Eye (tissue), 1 donor: ENCODE measurements around the gene FHAD1.
"Not testable (repeated sequence)": the region's sequence is repeated elsewhere in the genome, so short reads cannot be mapped to it uniquely, and the experiment has no call there.

ENCODE experiments used
- DNase-seq: peaks from one replicate; pipeline ENCODE4 v3.0.0-alpha.2; 2015

FHAD1 gene

DNA sequence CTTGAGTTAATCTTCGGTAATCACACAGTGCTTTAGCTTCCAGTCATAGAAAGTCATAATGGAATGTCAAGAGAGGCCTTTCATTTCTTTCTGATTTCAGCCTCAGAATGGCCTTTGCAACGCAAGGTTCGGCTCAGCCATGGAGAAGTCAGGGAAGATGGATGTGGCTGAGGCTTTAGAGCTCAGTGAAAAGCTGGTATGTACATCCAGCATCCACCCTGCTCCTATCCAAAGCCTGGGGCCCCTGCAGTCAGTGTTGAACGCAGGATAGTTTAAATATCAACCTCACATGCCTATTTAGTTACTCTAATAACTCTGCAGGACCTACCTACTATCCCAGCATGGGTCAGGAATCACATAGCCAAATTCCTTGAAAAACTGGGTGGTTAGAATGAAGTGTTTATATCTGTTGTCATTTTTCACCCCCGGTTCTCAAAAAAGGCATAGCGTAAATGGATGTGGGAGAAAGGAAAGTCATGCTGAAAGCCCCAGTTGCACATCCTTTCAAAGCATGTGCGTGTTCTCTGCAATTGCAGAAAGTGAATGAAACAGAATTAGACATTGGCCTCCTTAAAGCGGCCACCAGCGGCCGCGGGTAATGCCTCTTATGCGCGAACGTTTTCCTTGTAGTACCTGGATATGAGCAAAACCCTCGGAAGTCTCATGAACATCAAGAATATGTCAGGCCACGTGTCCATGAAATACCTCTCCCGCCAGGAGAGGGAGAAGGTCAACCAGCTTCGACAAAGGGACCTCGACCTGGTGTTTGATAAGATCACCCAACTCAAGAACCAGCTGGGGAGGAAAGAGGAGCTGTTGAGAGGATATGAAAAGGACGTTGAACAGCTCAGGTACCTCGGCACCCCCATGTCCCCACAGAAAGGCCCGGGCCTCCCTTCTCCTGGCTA, 133.8 kb downstream of the FHAD1 start:
- no peak for DNase-seq

DNA sequence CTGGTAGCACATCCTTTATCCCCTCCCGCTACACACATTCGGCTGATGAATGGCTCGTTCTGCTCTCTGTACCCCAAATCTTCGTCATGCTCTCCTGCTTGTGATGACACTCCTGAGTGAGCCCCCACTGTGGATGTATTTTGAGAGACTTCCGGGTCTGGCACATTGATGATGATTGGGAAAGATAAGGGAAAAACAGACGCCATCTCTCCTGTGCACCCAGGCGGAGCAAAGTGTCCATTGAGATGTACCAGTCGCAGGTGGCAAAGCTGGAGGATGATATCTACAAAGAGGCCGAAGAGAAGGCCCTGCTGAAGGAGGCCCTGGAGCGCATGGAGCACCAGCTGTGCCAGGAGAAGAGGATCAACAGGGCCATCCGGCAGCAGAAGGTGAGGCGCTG, 134.8 kb downstream of the FHAD1 start:
- DNase-seq = no peak

DNA sequence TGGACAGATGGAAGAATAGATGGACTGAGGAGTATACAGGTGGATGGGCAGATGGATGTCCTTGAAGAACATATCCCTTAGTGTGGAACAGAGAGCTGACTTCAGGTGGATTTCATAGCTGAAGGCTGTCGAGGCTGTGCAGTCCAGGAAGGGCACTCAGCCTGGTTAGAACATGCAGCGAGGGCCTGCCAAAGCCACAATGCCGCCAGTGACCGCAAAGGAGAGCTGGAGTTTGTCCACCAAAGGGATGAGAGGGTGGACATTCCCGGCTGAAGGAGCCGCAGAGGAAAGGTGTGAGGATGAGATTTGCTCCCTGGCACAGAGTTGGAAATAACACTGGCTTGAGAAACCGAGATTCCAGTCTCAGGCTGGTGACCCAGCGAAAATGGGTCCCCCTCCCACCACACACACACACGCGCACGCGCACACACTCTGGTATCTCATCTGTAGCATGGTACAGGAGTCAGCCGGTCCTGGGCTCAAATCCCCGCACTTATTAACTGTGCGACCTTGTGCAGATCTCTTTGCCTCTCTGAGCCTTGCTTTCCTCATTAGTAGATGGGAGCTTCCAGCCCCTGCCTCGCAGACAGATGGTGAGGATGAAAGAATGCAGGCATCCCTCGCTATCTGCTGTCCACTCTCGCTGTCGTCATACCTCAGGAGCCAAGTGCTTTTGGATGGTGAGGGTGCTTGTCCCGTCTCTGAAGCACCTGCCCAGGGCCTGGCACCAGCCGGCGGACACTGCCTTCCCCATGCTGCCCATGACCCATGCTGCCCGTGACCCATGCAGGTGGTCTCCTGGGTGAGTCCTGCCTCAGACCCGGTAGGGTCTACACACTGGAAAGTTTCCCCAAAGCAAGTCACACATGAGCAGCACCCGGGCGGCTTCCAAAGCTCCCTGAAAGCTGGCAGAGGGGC, 135.8 kb downstream of the FHAD1 start:
- DNase-seq = no peak

DNA sequence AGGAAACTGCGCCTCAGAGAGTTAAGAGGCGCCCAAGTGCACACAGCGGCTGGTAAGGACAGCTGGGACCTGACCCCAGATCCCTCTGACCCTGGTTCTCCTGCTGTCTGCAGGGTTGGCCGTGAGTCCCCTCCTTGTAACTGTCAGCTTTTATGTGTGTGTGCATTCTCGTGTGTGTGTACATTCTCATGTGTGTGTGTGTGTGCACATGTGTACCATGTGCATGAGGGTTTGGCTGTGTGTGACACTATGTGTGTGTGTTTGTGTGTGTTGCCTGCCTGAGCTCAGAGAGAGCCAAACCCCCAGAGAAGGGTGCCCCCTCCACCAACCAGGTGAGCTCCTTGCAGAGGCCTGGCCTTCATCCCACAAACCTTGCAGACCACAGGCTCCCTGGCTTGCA, 136.8 kb downstream of the FHAD1 start:
- no peak for DNase-seq

DNA sequence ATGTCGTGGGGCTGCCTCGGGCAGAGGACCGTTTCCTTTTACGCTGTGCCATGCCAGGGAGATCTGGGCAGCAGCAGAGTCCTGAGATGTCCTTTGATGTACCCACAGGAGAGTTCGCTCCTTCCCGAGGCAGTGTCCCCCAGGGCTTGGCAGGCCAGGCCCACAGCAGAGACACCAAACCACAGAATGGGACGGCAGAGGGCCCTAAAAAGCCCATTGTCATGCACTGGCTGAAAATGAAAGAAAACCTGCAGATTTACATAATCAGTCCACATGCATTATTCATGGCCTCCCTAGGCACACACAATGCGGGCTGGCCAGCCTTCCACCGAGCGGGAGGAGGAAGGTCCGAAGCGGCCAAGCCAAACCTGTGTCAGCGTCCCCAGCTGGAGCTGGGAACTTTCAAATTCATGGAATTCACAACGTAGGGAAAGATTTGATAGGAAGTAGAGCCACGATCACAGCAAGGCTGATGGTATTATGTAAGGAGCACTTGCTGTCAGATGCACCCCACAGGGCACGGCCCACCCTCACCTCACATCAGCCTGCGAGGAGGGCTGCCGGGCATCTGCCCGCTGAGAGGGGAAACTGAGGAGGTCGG, 137.4 kb downstream of the FHAD1 start:
- DNase-seq = peak; percentile 62

DNA sequence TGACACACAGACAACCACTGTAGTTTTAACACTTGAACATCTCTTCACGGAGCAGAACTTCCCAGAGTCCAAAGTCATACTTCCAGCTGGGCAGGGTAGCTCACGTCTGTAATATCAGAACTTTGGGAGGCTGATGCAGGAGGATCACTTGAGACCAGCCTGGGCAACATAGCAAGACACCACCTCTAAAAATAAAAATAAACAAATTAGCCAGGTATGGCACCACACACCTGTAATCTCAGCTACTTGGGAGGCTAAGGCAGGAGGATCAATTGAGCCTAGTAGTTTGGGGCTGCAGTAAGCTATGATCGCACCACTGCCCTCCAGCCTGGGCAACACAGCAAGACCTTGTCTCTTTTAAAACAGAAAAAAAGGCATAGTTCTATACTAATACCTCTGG, 138.4 kb downstream of the FHAD1 start:
- no peak for DNase-seq

DNA sequence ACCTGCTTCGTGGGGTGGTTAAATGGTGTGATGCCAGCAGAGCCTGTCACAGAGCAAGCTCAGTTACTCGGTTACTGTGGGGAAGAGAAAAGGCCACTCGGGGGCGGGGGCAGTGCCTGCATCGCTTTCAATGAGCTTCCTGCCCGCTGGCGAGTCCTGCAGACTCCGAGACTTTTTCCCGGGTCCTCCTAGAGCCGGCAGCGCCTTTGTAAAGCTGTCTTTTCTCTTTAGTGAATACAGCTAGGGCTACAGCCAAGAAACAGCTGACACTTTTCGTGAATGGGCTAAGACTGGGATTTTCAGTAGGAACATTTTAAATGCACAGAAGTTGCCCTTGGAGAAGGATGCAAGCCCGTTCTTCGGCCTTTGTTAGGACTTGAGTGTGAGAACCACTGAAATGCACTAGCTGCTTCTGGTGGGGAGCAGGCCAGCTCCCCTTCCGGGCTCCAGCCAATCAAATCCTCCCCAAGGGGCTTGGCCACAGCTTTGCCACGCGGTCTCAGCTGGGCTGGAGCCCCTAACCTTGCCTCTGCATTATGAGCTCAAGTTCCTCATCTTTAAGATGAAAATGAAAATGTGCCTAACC, 139.2 kb downstream of the FHAD1 start:
- peak; percentile 66 for DNase-seq

DNA sequence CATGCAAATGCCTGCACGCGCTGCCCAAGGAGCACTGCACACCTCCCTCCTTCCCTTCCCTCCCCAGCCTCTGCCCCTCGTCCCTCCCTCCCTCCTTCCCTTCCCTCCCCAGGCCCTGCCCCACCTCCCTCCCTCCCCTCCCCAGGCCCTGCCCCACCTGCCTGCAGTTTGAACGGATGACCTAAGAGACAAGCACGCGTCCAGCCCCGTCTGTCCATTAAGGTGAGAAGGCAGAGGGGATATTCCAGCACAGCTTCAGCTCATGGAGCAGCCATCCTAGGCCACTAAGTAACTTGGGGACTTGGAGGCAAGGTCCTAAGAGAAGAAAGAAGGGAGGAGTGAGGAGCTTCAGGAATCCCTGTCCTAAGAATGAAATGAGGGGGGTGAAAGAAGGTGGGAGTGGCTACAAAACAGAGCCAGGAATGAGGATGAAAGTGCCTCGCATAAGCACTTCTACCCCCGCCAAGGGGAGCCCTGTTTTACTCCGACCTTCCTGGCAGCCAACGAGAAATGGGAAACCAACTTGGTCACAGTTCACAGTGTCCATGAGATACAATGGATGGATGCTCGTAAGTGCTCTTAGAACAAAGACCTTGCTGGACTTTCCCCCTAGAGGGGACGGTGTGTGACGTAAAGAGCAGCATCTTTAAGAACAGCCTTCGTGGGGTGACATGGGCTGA, 141.3 kb downstream of the FHAD1 start:
- DNase-seq = no peak

DNA sequence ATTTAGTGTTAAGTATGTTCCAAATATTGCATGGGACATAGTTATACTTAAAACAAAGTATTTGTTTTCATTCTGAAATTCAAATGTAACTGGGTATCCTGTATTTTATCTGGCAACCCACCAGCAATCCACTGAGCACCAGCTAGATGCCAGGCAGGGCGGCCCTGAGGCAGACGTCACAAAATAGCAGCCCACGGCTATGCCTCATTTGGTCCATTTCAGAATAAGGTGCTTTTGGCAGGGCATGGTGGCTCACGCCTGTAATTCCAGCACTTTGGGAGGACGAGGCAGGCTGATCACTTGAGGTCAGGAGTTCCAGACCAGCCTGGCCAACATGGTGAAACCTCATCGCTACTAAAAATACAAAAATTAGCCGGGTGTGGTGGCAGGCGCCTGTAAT, 142.8 kb downstream of the FHAD1 start:
- not testable (repeated sequence) for DNase-seq

DNA sequence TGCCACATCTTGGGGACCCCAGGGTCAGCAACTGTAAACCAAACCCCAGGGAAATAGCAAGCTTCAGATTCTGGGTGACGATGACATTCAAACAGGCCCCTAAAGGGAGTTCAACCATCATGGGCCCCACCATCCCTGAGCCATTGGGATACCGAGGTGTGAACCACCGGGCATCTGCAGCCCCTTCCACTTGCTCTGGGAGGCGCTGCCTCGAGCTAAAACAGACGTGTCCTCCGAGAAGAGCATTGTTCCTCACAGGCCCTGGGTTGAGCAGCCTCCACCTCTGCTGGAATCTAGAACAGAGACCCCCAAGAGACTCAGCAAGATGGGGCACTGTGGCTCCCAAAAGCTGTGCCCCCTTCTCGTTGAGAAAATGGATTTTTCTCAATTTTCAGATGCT, 143.6 kb downstream of the FHAD1 start:
- no peak for DNase-seq

DNA sequence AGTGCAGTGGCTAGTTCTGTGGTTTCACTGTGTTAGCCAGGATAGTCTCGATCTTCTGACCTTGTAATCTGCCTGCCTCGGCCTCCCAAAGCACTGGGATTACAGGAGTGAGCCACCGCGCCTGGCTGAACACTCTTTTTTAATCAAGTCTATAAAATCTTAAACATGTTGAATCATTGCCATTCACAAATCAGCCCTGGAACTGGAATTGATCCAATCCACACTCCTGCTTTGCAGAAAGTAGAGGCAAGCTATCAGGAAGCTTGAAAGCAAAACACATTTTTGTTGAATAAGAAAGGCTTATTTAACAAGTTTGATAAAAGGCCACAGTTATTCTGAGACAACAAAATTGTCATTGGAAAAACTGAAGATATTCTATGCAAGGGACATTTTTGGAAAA, 144.3 kb downstream of the FHAD1 start:
- DNase-seq = no peak

DNA sequence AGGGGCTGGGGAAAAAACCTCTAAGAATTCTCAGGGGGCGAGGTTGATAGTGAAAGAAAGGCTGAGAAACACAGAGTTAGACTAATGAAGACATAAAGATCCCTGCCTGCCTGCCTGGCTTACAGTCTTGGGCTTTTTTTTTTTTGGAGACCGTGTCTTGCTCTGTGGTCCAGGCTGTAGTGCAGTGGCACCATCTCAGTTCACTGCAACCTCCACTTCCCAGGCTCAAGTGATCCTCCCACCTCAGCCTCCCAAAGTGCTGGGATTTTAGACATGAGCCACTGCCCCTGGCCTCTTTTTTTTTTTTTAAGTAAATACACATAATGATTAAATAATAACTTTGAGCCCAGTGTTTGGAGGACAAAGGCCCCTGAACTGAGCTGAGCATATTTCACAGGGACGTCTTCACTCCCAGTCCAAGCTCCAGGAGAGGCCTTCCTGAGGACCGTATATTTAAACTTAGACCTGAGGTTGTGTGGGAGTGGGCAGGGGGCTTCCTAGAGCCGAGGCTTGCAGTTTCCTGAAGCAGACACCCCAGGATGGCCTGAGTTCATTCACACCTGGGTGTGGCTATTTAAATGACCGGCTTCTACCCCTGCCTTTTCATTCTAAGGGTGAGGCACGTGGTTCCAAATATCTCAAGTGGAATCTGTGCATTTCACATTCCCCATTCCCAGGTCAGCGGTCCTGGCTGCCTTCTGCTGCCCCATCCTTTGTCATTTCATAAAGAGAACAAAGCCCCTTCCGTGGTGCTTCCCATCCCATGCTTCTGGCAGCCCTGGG, 146.6 kb downstream of the FHAD1 start:
- no peak for DNase-seq

DNA sequence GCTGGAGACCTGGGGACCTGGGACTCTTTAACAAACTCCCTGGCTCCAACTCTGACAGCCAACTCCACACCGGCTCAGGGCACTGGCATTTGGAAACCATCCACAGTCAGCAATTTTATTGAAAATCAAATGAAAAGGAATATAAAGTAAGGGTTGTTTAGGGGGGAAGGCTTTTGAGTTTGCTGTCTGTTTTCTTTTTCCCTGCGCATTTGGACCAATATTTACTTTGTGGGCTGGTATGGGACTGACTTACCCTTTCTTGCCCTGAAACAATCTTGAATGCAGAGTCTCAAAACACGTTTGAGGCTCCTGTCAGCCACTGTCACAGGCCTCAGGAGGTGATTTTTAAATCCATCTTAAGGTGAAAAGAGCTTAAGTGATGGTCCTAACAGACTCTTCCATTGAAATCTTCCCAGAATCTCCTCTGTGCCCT, 147.3 kb downstream of the FHAD1 start:
- DNase-seq = no peak

DNA sequence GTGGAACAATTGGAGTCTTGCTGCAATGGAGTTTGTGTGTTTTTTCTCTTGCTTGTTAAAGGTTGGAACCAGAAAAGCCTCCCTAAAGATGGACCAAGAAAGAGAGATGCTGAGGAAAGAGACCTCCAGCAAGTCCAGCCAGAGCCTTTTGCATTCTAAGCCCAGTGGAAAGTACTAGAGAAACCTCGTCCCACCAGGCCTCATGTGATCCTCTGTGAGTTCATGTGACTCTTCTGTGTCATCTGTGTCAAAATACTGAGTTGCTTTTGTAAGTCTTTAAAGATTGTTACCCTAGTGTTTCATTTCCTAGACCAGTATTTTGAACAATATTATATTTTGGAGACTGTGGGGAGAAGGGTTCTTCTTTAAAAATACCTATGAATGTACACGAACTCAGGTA, 150.2 kb downstream of the FHAD1 start:
- DNase-seq = no peak

DNA sequence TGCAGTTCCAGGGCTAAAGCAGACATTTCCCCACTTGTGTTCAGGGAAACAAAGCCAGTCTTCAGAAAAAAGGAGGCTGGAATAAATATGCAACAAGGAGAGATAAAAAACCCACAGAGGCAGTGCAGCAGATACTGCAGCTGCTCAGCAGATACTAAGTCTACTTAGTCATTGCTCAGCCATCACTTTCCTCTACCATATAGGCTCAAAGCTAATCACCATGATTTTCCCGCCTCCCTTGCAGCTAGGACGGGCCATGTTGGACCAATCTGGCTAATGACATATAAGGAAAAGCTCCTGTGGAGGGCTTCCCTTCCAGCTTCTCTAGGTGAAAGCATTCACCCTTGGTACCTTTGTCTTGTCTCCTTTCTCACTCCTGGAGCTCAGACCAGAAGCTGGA, 152.7 kb downstream of the FHAD1 start:
- no peak for DNase-seq

DNA sequence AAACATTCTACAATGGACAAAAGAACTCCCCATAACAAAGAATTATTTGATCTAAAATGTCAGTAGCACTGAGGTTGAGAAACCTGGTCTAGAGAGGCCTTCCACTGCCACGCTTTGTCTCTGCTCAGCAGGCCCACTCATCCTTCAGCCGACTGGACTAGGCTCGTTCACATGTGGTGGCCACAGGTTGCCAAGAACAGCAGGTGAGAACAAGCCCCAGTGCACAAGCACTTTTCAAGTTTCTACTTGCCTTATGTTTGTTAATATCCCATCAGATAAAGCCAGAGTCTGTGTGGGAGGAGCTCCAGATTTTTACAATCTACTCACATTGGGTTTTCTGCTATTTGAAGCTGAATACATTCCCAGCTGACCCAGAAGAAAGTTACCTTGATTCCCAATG, 153.6 kb downstream of the FHAD1 start:
- DNase-seq = no peak

DNA sequence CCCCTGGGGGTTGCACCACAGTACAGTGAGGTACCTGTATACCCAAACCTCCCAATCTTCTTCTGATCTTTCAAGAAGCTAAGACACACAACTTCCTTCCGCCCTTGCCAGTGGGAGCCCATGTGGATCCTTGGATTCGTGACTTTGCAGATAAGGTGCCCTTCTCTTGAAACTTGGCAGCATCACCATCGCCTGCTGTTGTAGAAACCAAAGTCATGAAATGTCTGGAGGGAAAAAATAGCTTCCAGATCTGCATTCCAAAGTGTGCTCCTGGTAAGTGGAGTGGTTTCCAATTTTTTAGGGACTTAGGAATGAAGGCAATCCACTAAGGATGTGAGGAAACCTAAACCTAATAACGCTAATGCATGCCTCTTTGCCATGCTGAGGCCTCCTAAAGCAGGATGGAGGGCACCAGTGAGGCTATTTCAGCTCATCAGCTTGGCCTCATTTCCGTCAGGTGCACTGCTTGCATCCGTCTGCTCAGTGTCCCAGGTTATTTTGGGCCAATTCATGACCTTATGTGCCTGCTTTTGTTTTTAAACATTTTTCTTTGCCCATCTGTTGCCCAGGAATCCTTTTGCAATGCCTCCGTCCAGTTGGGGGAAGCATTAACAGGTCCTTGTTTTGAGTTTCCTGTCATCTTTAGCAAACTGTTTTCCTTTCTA, 154.5 kb downstream of the FHAD1 start:
- no peak for DNase-seq

DNA sequence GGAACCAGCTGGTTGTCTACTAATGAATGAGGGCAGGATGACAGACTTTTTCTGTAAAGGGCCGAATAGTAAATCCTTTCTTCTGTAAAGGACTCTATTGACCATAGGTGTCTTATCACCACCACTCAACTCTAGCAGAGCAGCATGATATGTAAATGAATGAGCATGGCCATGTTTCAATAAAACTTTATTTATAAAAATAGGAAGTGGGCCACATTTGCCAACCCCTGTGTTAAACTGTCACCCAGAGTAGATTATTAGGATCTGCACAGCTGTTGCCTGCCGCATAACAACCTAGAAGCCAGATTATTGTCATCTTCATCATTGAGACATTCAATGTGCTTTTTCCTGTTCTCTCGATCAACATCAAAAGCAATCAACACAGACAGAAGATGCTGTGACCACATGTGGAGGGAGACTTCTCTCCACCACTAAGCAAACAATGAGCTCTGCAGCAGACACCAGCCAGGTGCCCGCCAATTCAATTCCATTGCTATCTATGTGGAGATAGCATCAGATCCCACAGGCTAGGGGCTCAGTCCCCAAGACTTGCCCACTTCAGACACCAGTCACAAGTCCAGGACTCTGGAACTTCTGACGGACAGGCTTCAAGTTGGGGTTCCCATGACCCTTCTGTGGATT, 155.9 kb downstream of the FHAD1 start:
- DNase-seq = no peak

DNA sequence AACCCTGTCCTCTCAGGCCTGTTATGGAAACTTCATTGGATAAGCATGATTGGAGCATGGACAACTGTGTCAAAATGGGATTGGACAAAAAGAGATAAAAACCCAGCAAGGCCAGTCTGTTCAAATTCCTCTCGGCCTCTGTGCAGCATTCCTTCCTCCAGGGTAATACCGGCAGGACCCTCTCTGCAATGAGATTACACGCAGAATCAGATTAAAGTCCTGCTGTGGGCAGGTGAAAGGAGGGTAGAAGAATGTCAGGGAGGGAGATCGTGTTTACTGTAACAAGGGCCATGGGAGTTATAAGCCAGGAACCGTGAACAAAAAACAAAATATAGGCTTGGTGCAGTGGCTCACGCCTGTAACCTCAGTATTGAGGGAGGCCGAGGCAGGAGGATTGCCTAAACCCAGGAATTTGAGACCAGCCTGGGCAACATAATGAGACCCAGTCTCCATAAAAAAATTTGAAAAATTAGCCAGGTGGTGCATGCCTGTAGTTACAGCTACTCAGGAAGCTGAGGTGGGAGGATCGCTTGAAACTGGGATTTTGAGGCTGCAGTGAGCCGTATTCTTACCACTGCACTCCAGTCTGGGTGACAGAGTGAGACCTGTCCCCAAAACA, 157.0 kb downstream of the FHAD1 start:
- DNase-seq = no peak
